ENCODE results near the gene KCNAB2.

KCNAB2 gene

DNA sequence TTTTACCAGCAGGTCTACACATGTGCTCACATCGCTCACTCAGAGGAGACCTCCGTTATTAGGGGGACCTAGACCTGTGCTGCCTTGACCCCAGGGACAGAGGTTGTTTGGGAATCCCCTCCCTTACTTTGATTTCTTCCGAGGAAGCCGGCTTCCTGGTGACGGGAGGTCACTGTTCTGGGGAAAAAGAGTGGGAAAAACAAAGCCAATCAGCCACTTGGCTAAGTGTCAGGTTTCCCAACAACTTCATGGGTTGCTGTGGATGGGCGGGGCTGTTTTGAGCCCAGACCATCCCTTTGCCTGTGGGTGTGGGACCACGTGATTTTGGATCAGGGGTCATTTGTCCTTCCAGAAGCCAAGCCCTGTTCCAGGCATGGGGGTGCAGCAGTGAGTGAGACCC lies 7.1 kb upstream of the KCNAB2 start:
- no peak overlapping the region for H3K4me3 Mint-ChIP-seq
- no peaks in the 10 kb centered on the region for H3K36me3 Mint-ChIP-seq (ENCODE audit: low read depth)
- peaks cover 47% of the 10 kb centered on the region for H3K27me3 Mint-ChIP-seq (ENCODE audit: low read depth)
- no peaks in the 10 kb centered on the region for H3K9me3 Mint-ChIP-seq
- no peaks in the 10 kb centered on the region for H3K4me1 Mint-ChIP-seq
- TF ChIP-seq, protein P1, sequence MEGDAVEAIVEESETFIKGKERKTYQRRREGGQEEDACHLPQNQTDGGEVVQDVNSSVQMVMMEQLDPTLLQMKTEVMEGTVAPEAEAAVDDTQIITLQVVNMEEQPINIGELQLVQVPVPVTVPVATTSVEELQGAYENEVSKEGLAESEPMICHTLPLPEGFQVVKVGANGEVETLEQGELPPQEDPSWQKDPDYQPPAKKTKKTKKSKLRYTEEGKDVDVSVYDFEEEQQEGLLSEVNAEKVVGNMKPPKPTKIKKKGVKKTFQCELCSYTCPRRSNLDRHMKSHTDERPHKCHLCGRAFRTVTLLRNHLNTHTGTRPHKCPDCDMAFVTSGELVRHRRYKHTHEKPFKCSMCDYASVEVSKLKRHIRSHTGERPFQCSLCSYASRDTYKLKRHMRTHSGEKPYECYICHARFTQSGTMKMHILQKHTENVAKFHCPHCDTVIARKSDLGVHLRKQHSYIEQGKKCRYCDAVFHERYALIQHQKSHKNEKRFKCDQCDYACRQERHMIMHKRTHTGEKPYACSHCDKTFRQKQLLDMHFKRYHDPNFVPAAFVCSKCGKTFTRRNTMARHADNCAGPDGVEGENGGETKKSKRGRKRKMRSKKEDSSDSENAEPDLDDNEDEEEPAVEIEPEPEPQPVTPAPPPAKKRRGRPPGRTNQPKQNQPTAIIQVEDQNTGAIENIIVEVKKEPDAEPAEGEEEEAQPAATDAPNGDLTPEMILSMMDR (IDR thresholded peaks at IDR 0.05; ENCODE audit: unreplicated experiment in 3 of 3), result no peak
- no peak overlapping the region for H3K27ac Mint-ChIP-seq

DNA sequence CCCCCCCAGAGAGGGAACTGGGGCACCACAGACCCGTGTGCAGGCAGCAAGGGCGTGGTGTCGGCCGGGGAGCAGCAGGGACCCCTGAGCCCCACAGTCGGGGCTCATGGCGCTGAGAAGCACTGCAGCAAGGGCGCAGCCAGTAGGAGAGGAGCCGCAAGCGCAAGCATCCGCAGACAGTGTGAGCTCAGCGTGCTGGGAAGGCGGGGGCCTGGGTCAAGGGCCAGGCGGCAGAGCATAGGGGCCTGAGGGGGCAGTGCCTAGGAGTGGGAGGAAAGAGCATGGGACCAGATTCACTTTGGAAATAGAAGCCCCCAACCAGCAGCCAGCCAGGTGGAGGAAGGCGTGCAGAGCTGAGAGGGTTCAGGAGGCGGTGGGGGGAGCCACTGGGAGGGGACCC lies 6.7 kb upstream of the KCNAB2 start:
- no peak overlapping the region for H3K4me3 Mint-ChIP-seq
- H3K27me3 Mint-ChIP-seq (ENCODE audit: low read depth), result peaks cover 50% of the 10 kb centered on the region
- H3K4me1 Mint-ChIP-seq, result no peaks in the 10 kb centered on the region
- H3K9me3 Mint-ChIP-seq, result no peaks in the 10 kb centered on the region
- no peaks in the 10 kb centered on the region for H3K36me3 Mint-ChIP-seq (ENCODE audit: low read depth)
- TF ChIP-seq, protein P1 (IDR thresholded peaks at IDR 0.05; ENCODE audit: unreplicated experiment in 3 of 3), result no peak
- no peak overlapping the region for H3K27ac Mint-ChIP-seq

DNA sequence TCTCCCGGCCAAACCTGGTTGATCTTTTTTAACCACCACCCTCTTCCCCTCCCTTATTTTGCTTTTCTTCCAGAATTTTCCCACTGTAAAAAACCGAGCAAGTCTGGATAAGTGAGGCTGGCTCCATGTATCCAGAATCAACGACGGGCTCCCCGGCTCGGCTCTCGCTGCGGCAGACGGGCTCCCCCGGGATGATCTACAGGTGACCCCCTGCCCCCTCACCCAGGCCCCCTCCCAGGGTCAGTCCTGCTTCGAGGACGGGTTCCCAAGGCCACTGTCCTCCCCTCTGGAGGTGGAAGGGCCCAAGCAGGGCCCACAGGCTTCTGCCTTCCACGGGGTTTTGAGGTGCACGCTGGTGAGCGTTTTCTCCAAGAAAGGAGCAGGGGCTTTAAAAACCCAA lies 5.2 kb upstream of the KCNAB2 start:
- peaks cover 51% of the 10 kb centered on the region for H3K27me3 Mint-ChIP-seq (ENCODE audit: low read depth)
- TF ChIP-seq, protein P1 (IDR thresholded peaks at IDR 0.05; ENCODE audit: unreplicated experiment in 3 of 3), result no peak
- H3K4me1 Mint-ChIP-seq, result no peaks in the 10 kb centered on the region

DNA sequence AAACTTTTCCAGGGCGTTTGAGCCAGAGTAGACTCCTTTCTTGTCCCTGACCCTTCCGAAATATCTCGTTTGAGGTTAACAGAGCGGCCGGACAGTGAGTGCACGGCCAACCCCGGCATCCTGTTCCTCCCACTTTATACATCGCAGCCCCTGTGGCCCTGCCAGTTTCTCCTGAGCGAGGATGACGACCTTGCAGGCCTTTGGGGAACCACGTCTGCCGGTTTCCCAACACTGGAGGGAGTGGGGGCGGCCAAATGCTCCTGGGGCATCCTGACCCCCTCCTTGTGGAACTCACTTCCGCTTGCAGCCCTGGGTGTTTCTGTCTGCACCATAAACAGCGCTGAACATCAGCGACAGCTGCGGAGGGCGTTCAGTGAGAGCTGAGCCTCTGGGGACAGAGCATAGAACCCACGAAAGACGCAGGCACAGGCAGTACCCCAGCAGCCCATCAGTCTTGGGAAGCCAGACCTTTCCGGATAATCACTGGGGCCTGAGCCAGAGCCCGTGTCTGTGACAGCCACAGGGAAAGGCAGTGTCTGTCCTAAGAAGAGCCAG lies 4.8 kb upstream of the KCNAB2 start:
- Mint-ChIP-seq H3K4me1 (no peaks in the 10 kb centered on the region), H3K4me3 (no peak overlapping the region), H3K9me3 (no peaks in the 10 kb centered on the region), H3K27me3 (ENCODE audit: low read depth) (peaks cover 48% of the 10 kb centered on the region), H3K36me3 (ENCODE audit: low read depth) (no peaks in the 10 kb centered on the region), H3K27ac (no peak overlapping the region)
- TF ChIP-seq, protein P1 (IDR thresholded peaks at IDR 0.05; ENCODE audit: unreplicated experiment in 3 of 3), result no peak

More for the DNA sequence above, 5.2 kb upstream of the KCNAB2 start:
- H3K36me3 Mint-ChIP-seq (ENCODE audit: low read depth), result no peaks in the 10 kb centered on the region
- no peak overlapping the region for H3K27ac Mint-ChIP-seq
- no peak overlapping the region for H3K4me3 Mint-ChIP-seq
- H3K9me3 Mint-ChIP-seq, result no peaks in the 10 kb centered on the region

DNA sequence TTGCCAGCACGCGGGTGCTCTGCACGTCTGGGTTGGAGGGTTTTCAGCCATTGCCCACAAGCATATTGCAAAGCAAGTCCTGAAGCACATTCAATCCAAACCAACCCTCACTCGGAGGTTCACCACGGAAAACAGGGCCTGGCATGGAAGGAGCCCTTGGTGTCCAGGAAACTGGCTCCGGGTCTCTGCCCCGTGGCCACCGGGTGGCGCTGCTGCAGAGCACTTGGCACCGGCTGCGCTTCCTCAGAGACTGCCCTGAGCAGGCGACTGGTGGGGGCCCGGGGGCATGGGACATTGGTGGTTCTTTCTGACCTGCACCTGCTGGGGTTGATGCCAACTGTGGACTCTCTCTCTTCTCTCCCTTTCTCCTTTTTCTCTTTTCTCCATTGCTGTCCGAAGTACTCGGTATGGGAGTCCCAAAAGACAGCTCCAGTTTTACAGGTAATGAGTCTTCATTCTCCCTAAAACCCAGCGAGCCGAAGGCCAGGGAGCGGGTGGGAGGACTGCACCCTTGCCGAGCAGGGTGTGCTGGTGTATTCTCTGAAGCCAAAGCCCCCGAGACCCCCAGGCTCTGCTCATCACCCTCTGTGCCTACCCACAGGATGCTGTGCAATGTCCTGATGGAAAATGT lies 4.1 kb upstream of the KCNAB2 start:
- Mint-ChIP-seq H3K27ac (no peak overlapping the region), H3K36me3 (ENCODE audit: low read depth) (no peaks in the 10 kb centered on the region), H3K27me3 (ENCODE audit: low read depth) (peaks cover 48% of the 10 kb centered on the region), H3K4me3 (no peak overlapping the region), H3K4me1 (no peaks in the 10 kb centered on the region), H3K9me3 (no peaks in the 10 kb centered on the region)
- TF ChIP-seq, protein P1 (IDR thresholded peaks at IDR 0.05; ENCODE audit: unreplicated experiment in 3 of 3), result peak; percentile 22 to 56 (median 36)

DNA sequence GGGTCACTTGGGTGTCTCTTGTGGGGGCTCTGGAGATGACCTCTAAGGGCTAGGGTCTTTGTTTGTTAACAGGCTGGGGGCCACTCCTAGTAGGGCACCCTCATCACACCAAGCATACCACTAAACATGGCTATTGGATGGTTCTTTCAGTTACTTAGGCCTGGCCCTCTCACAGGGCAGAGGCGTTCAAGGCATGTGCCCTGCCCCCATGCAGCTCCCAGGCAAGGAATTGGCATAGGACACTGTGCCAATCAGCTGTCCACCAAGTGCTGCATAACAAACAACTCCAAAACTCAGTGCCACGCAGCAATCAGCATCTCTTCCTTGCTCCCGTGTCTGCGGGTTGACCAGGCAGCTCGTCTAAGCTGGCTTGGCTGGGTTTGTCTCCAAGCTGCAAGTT lies 2.1 kb upstream of the KCNAB2 start:
- H3K27ac Mint-ChIP-seq, result no peak overlapping the region
- no peaks in the 10 kb centered on the region for H3K36me3 Mint-ChIP-seq (ENCODE audit: low read depth)
- H3K9me3 Mint-ChIP-seq, result no peaks in the 10 kb centered on the region
- TF ChIP-seq, protein P1 (IDR thresholded peaks at IDR 0.05; ENCODE audit: unreplicated experiment in 3 of 3), result no peak
- H3K4me3 Mint-ChIP-seq, result no peak overlapping the region
- H3K4me1 Mint-ChIP-seq, result no peaks in the 10 kb centered on the region
- H3K27me3 Mint-ChIP-seq (ENCODE audit: low read depth), result peaks cover 59% of the 10 kb centered on the region

Measured in nephron (organoid).